Endothelial cell (in vitro differentiated cells): ENCODE results near the gene CCNY. TPM values are rescaled to one million over a fixed set of nuclear protein-coding genes. Genes with fewer than 3 reads are reported as not detected.

Experiments used
- DNase-seq: peaks from one replicate; pipeline ENCODE4 v3.0.0; 2021; ENCODE audit warnings: low spot score
- H3K27ac Mint-ChIP-seq: one replicate; pipeline ENCODE4 v1.8.0; 2021; ENCODE audit warnings: mixed read lengths, inconsistent platforms; ENCODE audit not compliant: unreplicated experiment
- H3K27me3 Mint-ChIP-seq: one replicate; pipeline ENCODE4 v1.8.0; 2021; ENCODE audit warnings: mild to moderate bottlenecking, moderate library complexity, mixed read lengths, inconsistent platforms; ENCODE audit not compliant: unreplicated experiment
- H3K36me3 Mint-ChIP-seq: one replicate; pipeline ENCODE4 v1.8.0; 2021; ENCODE audit warnings: mild to moderate bottlenecking, low read depth, mixed read lengths, inconsistent platforms; ENCODE audit not compliant: unreplicated experiment
- H3K4me1 Mint-ChIP-seq: one replicate; pipeline ENCODE4 v1.8.0; 2021; ENCODE audit warnings: mild to moderate bottlenecking, mixed read lengths, inconsistent platforms; ENCODE audit not compliant: unreplicated experiment
- H3K4me3 Mint-ChIP-seq: one replicate; pipeline ENCODE4 v1.8.0; 2021; ENCODE audit warnings: mild to moderate bottlenecking, mixed read lengths, inconsistent platforms; ENCODE audit not compliant: unreplicated experiment
- H3K9me3 Mint-ChIP-seq: one replicate; pipeline ENCODE4 v1.8.0; 2021; ENCODE audit warnings: mixed read lengths, inconsistent platforms; ENCODE audit not compliant: unreplicated experiment
- CTCF ChIP-seq: fragments of 200-600 bp; sonication (generic); IDR thresholded peaks from one replicate; pipeline ENCODE4 v1.5.0; 2021; ENCODE audit warnings: antibody characterized with exemption; ENCODE audit not compliant: unreplicated experiment
- total RNA-seq: library from RNA; stranded (reverse); fragmentation: NEBNext Ultra II Directional; extraction: Animal tissue kit (Norgen Biotek cat#: 25700); gene quantifications from one replicate; pipeline ENCODE4 v1.2.1, GENCODE V29; 2021; ENCODE audit not compliant: unreplicated experiment

CCNY gene
- total RNA-seq, 1 donor from 2014 or later: 169 TPM

GRCh38 chr10:35480142-35480541 is 143.8 kb downstream of the CCNY start:
- DNase-seq: no peak
- H3K4me3 Mint-ChIP-seq: no peak overlapping the region
- H3K4me1 Mint-ChIP-seq: peaks cover 43% of the 10 kb centered on the region
- H3K27me3 Mint-ChIP-seq: peaks cover 8% of the 10 kb centered on the region
- H3K27ac Mint-ChIP-seq: peak overlapping the region; percentile 65
- H3K36me3 Mint-ChIP-seq: peaks cover 5% of the 10 kb centered on the region
- TF ChIP-seq CTCF: no peak
- no peaks in the 10 kb centered on the region for H3K9me3 Mint-ChIP-seq

- DNase-seq: no peak
- Mint-ChIP-seq H3K4me1 (peaks cover 52% of the 10 kb centered on the region), H3K27ac (no peak overlapping the region), H3K9me3 (no peaks in the 10 kb centered on the region), H3K4me3 (no peak overlapping the region), H3K36me3 (peaks cover 12% of the 10 kb centered on the region), H3K27me3 (peaks cover 8% of the 10 kb centered on the region)
- no peak for TF ChIP-seq CTCF
Measured at GRCh38 chr10:35481413-35481812, 145.1 kb downstream of the CCNY start.

- Mint-ChIP-seq H3K36me3 (peaks cover 28% of the 10 kb centered on the region), H3K27ac (peak overlapping the region; percentile 86), H3K27me3 (peaks cover 9% of the 10 kb centered on the region), H3K9me3 (no peaks in the 10 kb centered on the region), H3K4me3 (no peak overlapping the region), H3K4me1 (peaks cover 56% of the 10 kb centered on the region)
- DNase-seq: no peak
- no peak for TF ChIP-seq CTCF
Measured at GRCh38 chr10:35486297-35486990, 150.1 kb downstream of the CCNY start.

- TF ChIP-seq CTCF: no peak
Measured at GRCh38 chr10:35487336-35488034, 151.2 kb downstream of the CCNY start.

GRCh38 chr10:35488228-35488627 is 151.9 kb downstream of the CCNY start:
- DNase-seq: no peak
- Mint-ChIP-seq H3K9me3 (no peaks in the 10 kb centered on the region), H3K36me3 (peaks cover 37% of the 10 kb centered on the region), H3K27ac (no peak overlapping the region), H3K4me1 (peaks cover 56% of the 10 kb centered on the region), H3K27me3 (peaks cover 13% of the 10 kb centered on the region), H3K4me3 (peak overlapping the region; percentile 25)
- TF ChIP-seq CTCF: no peak

More at GRCh38 chr10:35487336-35488034, 151.2 kb downstream of the CCNY start:
- Mint-ChIP-seq H3K27me3 (peaks cover 14% of the 10 kb centered on the region), H3K36me3 (peaks cover 35% of the 10 kb centered on the region), H3K9me3 (no peaks in the 10 kb centered on the region), H3K4me1 (peaks cover 54% of the 10 kb centered on the region), H3K4me3 (no peak overlapping the region), H3K27ac (peak overlapping the region; percentile 86)
- no peak for DNase-seq
